Chondrocyte (in vitro differentiated cells): ENCODE results near the gene MYEF2. TPM values are rescaled to one million over a fixed set of nuclear protein-coding genes. Genes with fewer than 3 reads are reported as not detected.

Experiments used
- DNase-seq: peaks from one replicate; pipeline ENCODE4 v3.0.0; 2021; ENCODE audit warnings: mixed read lengths, low spot score
- H3K27ac Mint-ChIP-seq: one replicate; pipeline ENCODE4 v1.8.0; 2021; ENCODE audit warnings: mild to moderate bottlenecking, moderate library complexity, mixed read lengths; ENCODE audit not compliant: unreplicated experiment
- H3K27me3 Mint-ChIP-seq: 2 replicates; pipeline ENCODE4 v1.8.0; 2021; ENCODE audit warnings: low read depth, mixed read lengths
- H3K36me3 Mint-ChIP-seq: 2 replicates; pipeline ENCODE4 v1.8.0; 2021; ENCODE audit warnings: low read depth, mixed read lengths
- H3K4me1 Mint-ChIP-seq: 2 replicates; pipeline ENCODE4 v1.8.0; 2021; ENCODE audit warnings: low read depth, mild to moderate bottlenecking, mixed read lengths
- H3K4me3 Mint-ChIP-seq: one replicate; pipeline ENCODE4 v1.8.0; 2021; ENCODE audit warnings: mild to moderate bottlenecking, moderate library complexity, mixed read lengths; ENCODE audit not compliant: unreplicated experiment
- H3K9me3 Mint-ChIP-seq: 2 replicates; pipeline ENCODE4 v1.8.0; 2021; ENCODE audit warnings: low read depth, mixed read lengths
- CTCF ChIP-seq: fragments of 200-600 bp; sonication (generic); IDR thresholded peaks from 2 replicates; pipeline ENCODE4 v1.5.0; 2021; ENCODE audit warnings: antibody characterized with exemption, mild to moderate bottlenecking, moderate library complexity
- total RNA-seq: library from RNA; stranded (reverse); gene quantifications from 3 replicates; pipeline ENCODE4 v1.2.1, GENCODE V29; 2021

Gene MYEF2
- total RNA-seq, 1 donor from 2014 or later: 22.6 TPM

- no peak for TF ChIP-seq CTCF
- Mint-ChIP-seq H3K9me3 (no peaks in the 10 kb centered on the region), H3K27ac (no peak overlapping the region), H3K27me3 (peaks cover 30% of the 10 kb centered on the region), H3K36me3 (no peaks in the 10 kb centered on the region), H3K4me3 (no peak overlapping the region), H3K4me1 (peaks cover 3% of the 10 kb centered on the region)
- no peak for DNase-seq
These were observed 74.4 kb downstream of the MYEF2 start for GRCh38 chr15:48103647-48104046.

- TF ChIP-seq CTCF: no peak
- H3K36me3 Mint-ChIP-seq: no peaks in the 10 kb centered on the region
These were observed 75.9 kb downstream of the MYEF2 start for GRCh38 chr15:48102167-48102566.

GRCh38 chr15:48101376-48101961 is 76.6 kb downstream of the MYEF2 start:
- Mint-ChIP-seq H3K9me3 (no peaks in the 10 kb centered on the region), H3K4me3 (no peak overlapping the region), H3K36me3 (no peaks in the 10 kb centered on the region), H3K27me3 (peaks cover 14% of the 10 kb centered on the region), H3K4me1 (peaks cover 7% of the 10 kb centered on the region), H3K27ac (no peak overlapping the region)
- no peak for DNase-seq
- TF ChIP-seq CTCF: no peak

More at GRCh38 chr15:48102167-48102566, 75.9 kb downstream of the MYEF2 start:
- Mint-ChIP-seq H3K27me3 (peaks cover 21% of the 10 kb centered on the region), H3K4me1 (peaks cover 3% of the 10 kb centered on the region), H3K27ac (no peak overlapping the region), H3K9me3 (no peaks in the 10 kb centered on the region), H3K4me3 (no peak overlapping the region)
- no peak for DNase-seq

- DNase-seq: no peak
- Mint-ChIP-seq H3K36me3 (no peaks in the 10 kb centered on the region), H3K4me3 (no peak overlapping the region), H3K4me1 (peaks cover 9% of the 10 kb centered on the region), H3K27me3 (peaks cover 3% of the 10 kb centered on the region), H3K27ac (no peak overlapping the region), H3K9me3 (no peaks in the 10 kb centered on the region)
- no peak for TF ChIP-seq CTCF
These were observed 80.8 kb downstream of the MYEF2 start for GRCh38 chr15:48097264-48097663.

- Mint-ChIP-seq H3K9me3 (no peaks in the 10 kb centered on the region), H3K27me3 (peaks cover 3% of the 10 kb centered on the region), H3K4me1 (peaks cover 6% of the 10 kb centered on the region), H3K36me3 (no peaks in the 10 kb centered on the region), H3K4me3 (no peak overlapping the region), H3K27ac (no peak overlapping the region)
- TF ChIP-seq CTCF: no peak
- DNase-seq: no peak
These were observed 81.3 kb downstream of the MYEF2 start for GRCh38 chr15:48096813-48097212.
